ENCODE results near the gene MOB3A.
"Not testable (repeated sequence)": the region's sequence is repeated elsewhere in the genome, so short reads cannot be mapped to it uniquely, and the experiment has no call there.

MOB3A gene

GRCh38 chr19:2108251-2109016 lies 12.3 kb upstream of the MOB3A start:
- no peak for DNase-seq

GRCh38 chr19:2103045-2103707 lies 7.0 kb upstream of the MOB3A start:
- no peak for DNase-seq

- DNase-seq = no peak
Measured at GRCh38 chr19:2101417-2102335, 5.5 kb upstream of the MOB3A start.

GRCh38 chr19:2100719-2101061 lies 4.6 kb upstream of the MOB3A start:
- DNase-seq = no peak

- DNase-seq = no peak
Measured at GRCh38 chr19:2099937-2100718, 4.0 kb upstream of the MOB3A start.

GRCh38 chr19:2099054-2099501 lies 3.0 kb upstream of the MOB3A start:
- no peak for DNase-seq

GRCh38 chr19:2097886-2098327 lies 1.8 kb upstream of the MOB3A start:
- no peak for DNase-seq

- DNase-seq = peak; percentile 23
Measured at GRCh38 chr19:2097203-2097885, 1.2 kb upstream of the MOB3A start.

- peak; percentile 96 for DNase-seq
Measured at GRCh38 chr19:2096480-2097202, 515 bp upstream of the MOB3A start, which contains the start of gene IZUMO4. IZUMO4 (plus strand) TSS chr19:2096915; CDS start chr19:2096946, 31 bp downstream.

GRCh38 chr19:2091926-2092525 lies 4.1 kb downstream of the MOB3A start:
- not testable (repeated sequence) for DNase-seq

- DNase-seq = no peak
Measured at GRCh38 chr19:2089727-2090053, 6.4 kb downstream of the MOB3A start.

- no peak for DNase-seq
Measured at GRCh38 chr19:2089001-2089711, 7.0 kb downstream of the MOB3A start.

GRCh38 chr19:2087621-2088100 lies 8.5 kb downstream of the MOB3A start:
- DNase-seq = no peak

- not testable (repeated sequence) for DNase-seq
Measured at GRCh38 chr19:2086695-2087620, 9.2 kb downstream of the MOB3A start.

GRCh38 chr19:2084993-2085720 lies 11.0 kb downstream of the MOB3A start:
- no peak for DNase-seq

- DNase-seq = no peak
Measured at GRCh38 chr19:2083174-2083854, 12.8 kb downstream of the MOB3A start.

Data from NCI-H1105 (cell line).